Measurements from ENCODE around the gene EIF4G3.

- TF ChIP-seq ZFP3 (CRISPR knock-in tag; IDR thresholded peaks at IDR 0.05) (no peak), GLIS3 (CRISPR knock-in tag; IDR thresholded peaks at IDR 0.05) (no peak), ESRRG (CRISPR knock-in tag; IDR thresholded peaks at IDR 0.05) (no peak)
Measured at GRCh38 chr1:21059021-21059420, 117.7 kb downstream of the EIF4G3 start.
